RCC 7860 (cell line): Measurements from ENCODE around the gene ATP1A4.
"Not testable (repeated sequence)": the region's sequence is repeated elsewhere in the genome, so short reads cannot be mapped to it uniquely, and the experiment has no call there.

Source experiments
- DNase-seq: peaks from one replicate; pipeline ENCODE4 v3.0.0-alpha.2; 2015; ENCODE audit warnings: low spot score
- FAIRE-seq: peaks from 2 replicates; lab custom pipeline; 2012; peaks lifted over from hg19 to GRCh38; lab: Jason Lieb, UNC

ATP1A4 gene

DNA sequence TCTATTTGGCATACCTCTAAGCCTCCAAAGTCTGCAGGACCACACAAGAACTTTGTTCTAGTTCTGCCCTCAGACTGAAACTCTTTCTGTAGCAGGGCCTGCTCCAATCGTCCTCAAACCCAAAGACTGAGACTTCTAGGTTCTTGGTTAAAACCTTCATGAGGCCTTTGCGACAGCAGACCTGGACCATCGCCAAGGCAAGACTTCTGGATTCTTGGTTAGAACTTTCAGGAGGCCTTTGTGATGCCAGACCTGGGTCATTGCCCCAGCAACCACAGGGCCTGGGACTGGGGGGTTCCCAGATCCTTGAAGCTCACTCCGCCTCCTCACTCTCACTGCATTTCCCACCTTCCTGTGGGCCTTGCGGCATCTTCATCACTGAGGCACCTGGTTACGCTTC, at the start of gene ATP1A4:
TSS of gene ATP1A4 (plus strand) at position 301 of the 400 bp plus-strand sequence. CDS start 438 bp downstream, outside the sequence.
- FAIRE-seq (no peak), DNase-seq (no peak)

GRCh38 chr1:160101717-160102522, 49.5 kb upstream of the ATP1A4 start:
- FAIRE-seq = no peak
- DNase-seq = no peak

DNA sequence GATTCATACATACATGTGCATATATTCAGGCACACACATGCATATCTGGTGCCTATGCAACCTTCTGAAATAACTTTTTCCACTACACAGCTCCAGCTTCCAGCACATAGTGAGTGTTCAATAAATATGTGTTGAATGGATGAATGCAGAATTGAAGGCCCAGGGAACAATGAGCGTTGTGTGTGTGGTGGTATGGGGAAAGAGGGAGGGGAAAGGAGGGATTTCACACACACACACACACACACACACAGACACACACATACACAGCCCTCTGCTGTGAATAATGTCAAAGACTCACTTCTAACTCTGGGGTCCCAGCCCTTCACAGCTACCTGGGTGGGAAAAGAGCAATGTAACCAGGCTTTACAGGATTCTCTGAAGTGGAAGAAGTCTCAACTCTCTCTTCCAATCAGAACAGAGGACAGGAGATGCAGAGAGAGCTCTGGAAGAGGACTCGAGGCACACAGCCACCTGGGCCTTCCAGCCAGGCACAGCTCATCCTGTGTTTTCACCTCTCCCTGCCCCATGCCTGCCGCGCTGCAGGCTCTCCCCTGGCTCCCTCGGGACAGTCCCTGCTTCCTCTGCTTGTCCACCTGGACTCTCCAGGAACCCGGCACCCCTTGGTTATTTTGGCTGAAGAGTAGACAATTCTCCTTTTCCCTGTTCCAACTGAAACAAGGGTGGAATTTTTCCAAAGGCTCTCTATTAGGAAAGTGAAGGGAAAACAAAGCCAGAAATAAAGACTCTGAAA, 47.6 kb upstream of the ATP1A4 start:
- DNase-seq = no peak
- FAIRE-seq = no peak

- no peak for DNase-seq
- no peak for FAIRE-seq
Measured at GRCh38 chr1:160104486-160104885, 46.9 kb upstream of the ATP1A4 start.

DNA sequence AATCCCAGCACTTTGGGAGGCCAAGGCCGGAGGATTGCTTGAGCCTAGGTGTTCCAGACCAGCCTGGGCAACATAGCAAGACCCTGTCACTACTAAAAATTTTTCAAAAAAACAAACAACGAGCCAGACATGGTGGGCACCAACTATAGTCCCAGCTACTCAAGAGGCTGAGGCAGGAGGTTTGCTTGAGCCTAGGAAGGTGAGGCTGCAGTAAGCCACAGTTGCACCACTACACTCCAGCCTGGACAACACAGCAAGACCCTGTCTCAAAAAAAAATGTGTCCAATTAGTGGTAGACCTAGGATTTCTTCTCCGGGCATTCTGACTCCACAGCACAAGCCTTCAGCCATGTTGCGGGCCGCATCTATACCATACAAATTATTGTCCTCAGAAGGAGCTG, 46.2 kb upstream of the ATP1A4 start:
- no peak for DNase-seq
- FAIRE-seq = no peak

GRCh38 chr1:160107512-160107911, 43.9 kb upstream of the ATP1A4 start:
- DNase-seq (no peak), FAIRE-seq (no peak)

GRCh38 chr1:160108888-160109662, 42.3 kb upstream of the ATP1A4 start:
- DNase-seq = peak; percentile 25
- FAIRE-seq = no peak

DNA sequence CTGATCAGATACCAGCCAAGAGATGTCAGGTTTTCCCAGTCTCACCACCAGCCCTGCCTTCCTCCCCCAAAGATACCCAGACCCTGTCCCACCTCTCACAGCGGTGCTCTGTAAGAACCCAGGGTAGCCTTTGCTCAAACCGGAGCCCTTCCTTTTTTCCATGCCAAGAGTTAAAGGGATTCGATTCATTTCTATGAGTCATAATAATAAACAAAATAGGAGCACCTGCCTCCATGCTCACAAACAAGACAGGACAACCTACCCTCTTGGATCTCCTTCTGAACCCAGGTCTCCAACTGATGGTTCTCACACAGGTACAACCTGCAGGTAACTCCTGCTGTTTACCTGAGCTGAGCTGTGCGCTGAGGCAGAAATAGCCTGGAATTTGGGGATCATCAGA, 41.7 kb upstream of the ATP1A4 start:
- FAIRE-seq (no peak), DNase-seq (no peak)

DNA sequence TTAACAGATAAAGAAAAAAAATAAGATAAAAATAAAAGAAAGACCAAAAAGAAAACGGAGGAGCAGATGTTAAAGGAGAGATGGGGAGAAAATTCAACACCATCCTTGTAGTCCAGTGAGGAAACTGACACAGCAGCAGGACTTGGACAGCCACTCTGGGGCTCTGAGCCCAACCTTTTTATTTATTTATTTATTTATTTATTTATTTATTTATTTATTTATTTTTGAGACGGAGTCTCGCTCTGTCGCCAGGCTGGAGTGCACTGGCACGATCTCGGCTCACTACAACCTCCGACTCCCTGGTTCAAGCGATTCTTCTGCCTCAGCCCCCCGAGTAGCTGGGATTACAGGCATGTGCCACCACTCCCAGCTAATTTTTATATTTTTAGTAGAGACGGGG, 39.9 kb upstream of the ATP1A4 start:
- FAIRE-seq, DNase-seq: not testable (repeated sequence)

GRCh38 chr1:160112357-160112756, 39.0 kb upstream of the ATP1A4 start:
- no peak for FAIRE-seq
- DNase-seq = no peak

GRCh38 chr1:160113407-160113806, 38.0 kb upstream of the ATP1A4 start:
- no peak for FAIRE-seq
- DNase-seq = no peak

DNA sequence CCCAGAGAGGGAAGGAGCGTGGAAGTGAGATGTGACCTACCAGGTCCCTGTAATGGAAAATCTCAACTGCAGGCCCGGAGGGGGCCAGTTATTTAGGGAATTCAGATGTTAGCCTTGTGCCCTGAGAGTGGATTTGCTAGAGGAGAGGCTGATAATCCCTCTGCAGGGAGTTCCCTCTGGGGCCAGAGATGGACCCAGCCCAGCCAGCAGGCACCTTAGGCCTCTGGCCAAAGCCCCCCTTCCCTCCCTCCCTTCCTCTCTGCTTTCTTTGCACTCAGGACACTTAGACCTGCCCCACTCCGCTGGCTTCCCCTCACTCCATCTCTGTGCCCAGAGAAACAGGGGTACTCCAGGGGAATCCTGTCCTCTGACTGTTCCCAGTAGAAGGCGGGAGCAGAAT, 37.3 kb upstream of the ATP1A4 start:
- no peak for FAIRE-seq
- no peak for DNase-seq

GRCh38 chr1:160115545-160116282, 35.7 kb upstream of the ATP1A4 start, which contains the start of gene ATP1A2:
Gene ATP1A2 (plus strand): TSS chr1:160115759. CDS start chr1:160115862, 103 bp downstream.
- DNase-seq = no peak
- no peak for FAIRE-seq

- DNase-seq = no peak
- no peak for FAIRE-seq
Measured at GRCh38 chr1:160116283-160117147, 34.9 kb upstream of the ATP1A4 start.

GRCh38 chr1:160117300-160117699, 34.1 kb upstream of the ATP1A4 start:
- DNase-seq (no peak), FAIRE-seq (no peak)

DNA sequence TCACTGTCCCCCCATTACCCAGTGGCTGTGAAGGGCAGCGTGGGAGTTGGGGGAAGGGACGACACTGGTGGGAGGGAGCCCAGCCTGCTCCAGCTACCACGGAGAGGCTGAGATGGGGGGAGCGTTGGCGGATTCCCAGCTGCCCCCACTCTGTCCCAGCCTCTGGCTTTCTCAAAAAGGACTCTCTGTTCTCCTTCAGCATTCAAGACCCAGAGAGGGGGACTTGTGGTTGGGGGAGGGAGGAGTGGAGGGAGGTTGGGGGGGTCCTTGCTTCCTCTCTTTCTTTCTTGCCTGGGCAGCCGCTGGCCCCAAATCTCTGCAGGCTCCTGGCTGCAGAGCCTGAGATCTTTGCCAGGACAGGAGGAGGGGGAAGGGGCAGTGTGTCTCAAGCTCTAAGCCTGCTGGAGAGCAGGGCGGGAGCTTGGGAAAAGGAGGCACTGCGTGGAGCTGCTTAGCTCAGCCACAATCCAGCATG, 33.7 kb upstream of the ATP1A4 start:
- DNase-seq (no peak), FAIRE-seq (no peak)

DNA sequence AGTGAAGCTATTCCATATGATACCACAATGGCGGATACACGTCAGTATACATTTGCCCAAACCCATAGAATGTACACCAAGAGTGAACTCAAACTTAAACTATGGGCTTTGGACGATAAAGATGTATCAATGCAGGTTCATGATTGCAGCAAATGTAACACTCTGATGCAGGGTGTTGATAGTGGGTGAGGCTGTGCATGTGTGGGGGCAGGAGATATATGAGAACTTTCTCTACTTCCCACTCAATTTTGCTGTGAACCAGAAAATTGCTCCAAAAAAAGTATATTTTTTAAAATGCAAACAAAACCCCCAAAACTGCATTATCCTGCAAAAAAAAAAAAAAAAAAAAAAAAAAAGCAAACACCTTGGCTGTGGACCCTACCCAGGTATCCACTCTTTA, 32.5 kb upstream of the ATP1A4 start:
- FAIRE-seq (no peak), DNase-seq (no peak)

GRCh38 chr1:160120797-160121196, 30.6 kb upstream of the ATP1A4 start:
- FAIRE-seq (no peak), DNase-seq (no peak)

GRCh38 chr1:160121388-160121787, 30.0 kb upstream of the ATP1A4 start:
- FAIRE-seq = no peak
- DNase-seq = no peak
